ENCODE data around the gene GDF9.

- TF ChIP-seq CTCF (IDR thresholded peaks at IDR 0.05) (no peak), POLR2A (IDR thresholded peaks at IDR 0.05) (no peak)
Measured at GRCh38 chr5:132884548-132884947, 18.3 kb upstream of the GDF9 start.
